ENCODE measurements around the gene MED13L.

MED13L gene

DNA sequence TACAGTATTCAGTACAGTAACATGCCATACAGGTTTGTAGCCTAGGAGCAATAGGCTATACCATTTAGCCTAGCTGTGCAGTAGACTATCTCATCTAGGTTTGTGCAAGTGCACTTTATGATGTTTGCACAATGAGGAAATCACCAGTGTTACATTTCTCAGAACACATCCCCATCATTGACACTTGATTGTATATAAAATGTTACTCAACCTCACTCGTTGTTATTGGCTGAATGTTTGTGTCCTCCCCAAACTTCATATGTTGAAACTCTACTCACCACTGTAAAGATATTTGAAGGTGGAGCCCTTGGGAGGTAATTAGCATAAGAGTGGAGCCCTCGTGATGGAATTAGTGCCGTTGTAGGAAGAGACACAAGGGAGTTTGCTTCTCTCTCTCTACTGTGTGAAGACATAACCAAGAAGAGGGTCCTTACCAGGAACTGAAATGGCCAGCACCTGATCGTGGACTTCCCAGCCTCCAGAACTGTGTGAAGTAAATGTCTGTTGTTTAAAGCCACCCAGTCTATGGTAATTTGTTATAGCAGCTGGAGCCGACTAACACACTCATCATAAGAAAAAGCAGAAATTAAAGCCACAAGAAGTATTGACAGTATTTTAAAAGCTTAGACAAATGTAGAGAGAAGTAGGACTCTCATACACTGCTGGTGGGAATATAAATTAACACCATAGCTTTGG lies 3.2 kb upstream of the MED13L start:
- in situ Hi-C loops (cut with HindIII; ENCODE audit: low sequenced_read_pairs), result loop anchor here (5.0 kb wide), 1 partner anchor 72 kb away; no protein-coding TSS in a partner anchor

DNA sequence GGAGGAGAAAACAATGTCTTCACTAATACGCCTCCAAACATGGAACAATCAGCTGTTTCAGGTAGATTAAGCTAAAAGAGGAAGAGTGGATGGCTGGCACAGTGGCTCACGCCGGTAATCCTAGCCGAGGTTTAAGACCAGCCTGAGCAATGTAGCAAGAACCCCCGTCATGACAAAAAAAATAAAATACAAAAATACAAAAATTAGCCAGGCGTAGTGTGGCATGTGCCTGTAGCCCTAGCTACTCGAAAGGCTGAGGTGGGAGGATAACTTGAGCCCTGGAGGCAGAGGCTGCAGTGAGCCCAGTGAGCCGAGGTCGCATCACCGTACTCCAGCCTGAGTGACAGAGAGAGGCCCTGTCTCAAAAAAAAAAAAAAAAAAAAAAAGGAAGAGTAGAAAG lies 1.2 kb upstream of the MED13L start:
- in situ Hi-C loops (cut with HindIII; ENCODE audit: low sequenced_read_pairs), result no loop called here

DNA sequence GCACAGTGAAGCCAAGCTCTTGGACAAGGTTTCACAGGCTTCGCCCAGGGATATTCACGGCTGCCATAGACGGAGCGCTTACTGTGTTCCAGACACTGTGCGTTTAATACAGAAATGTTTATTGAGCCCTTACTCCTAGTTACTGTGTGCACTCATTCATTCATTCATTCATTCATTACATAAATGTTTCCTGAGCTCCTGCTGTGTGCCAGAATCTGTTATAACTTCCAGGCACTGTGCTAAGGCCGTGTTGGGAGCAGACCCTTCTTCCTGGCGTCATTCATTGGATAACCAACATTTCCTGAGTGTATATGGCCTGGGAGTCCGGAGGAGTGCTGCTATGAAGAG lies 760 bp upstream of the MED13L start:
- in situ Hi-C loops (cut with HindIII; ENCODE audit: low sequenced_read_pairs), result no loop called here

DNA sequence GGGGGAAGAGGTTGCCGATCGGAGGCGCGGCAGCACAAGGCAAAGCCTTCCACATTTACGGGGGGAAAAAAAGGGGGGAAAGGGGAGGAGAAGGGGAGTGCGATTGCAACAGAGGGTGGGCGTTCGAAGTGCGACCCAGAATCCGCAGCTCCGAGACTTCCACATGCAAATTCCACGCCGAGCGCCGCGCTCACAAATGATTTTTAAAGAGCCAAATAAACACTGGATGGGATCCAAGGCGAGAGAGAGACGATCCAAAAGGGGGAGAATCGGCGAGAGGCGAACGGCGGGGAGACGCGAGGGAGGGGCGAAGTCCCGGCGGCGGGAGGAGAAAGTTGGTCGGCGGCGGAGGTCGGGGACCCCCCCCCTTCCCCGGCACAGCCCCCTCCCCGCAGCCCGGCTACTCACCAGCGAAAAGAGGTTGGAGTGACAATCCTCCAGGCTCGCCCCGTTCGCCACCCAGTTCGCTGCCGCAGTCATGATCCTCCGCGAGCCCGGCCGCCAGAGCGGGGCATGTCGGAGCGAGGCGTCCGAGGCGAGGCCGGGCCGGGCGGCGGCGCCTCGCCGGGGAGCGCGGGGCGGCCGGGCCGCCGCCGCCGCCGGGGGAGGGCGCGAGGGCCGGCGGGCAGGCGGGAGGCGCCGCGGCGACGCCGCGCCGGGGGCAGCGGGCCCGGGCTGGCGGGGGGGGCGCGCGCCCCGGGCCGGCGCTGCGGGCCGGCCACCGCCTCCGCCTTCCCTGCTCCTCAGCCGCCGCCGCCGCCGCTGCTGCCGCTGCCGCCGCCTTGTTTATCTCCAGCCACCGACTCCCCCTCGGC lies 634 bp downstream of the MED13L start:
- in situ Hi-C loops (cut with HindIII; ENCODE audit: low sequenced_read_pairs), result no loop called here

DNA sequence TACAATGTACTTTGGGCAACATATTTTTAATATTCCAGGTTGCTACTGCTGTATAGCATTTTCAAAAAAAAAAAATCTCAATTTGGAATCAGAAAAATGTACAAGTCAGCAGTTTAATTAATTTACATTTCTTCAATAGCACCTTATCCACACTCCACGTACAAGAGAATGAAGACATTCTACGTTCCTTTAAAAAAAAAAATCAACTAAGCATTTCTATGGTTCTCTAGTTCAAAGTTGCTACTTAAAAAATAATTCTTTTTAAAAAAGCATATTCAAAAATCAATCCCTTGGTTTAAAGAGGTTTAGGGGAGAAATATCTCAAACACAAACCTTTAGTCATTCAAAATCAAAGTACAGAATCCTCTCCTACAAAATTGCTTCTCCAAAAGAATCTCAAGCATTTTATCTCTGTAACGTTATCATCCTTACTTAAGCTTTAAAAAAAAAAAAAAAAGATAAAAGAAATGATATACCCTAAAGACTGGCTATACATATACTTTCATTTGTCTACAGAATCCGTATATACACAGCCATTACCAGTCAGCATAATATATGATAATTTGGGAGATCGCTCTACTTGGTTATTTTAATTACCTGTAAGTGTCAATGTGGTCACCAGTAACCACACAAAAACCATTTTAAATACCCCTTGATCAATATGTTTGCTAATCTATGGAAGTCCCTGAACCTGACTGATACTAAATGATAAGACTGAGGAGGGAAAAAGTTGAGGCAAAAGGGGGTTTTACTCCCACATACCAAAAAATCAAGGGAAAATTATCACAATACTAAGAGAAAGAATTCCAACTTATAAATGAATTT lies 2.7 kb downstream of the MED13L start:
- in situ Hi-C loops (cut with HindIII; ENCODE audit: low sequenced_read_pairs), result no loop called here

DNA sequence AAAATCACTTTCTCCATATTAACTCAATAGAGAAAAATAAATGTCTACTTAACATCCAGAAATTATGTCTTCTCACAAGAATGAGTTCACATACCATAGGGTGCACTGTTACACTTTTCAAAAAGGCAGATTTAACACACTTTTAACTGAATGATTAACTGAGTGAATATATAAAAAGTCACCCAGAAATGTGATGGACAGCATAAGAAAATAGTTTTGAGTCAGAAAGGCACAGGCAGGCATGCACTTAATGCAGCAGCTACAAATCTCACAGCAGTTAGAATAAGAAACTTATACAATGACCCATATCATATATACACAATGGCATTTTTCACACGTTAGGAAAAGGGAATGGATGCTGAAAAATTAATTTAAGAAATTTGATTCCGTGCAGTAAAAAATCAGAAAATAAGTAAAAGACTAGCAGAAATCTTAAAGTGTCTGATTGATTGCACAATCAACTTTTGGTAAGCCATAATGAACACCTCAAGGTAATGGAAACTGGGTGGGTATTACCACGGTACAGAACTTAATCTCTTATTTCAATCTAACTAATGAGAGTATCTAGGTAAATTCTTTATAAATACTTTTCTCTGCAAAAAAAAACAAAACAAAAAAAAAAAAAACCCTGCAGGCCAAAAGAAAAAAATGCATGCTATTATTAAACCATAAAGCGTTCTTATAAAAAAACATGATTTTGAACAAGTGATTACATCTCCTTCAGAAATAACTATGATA lies 3.5 kb downstream of the MED13L start:
- in situ Hi-C loops (cut with HindIII; ENCODE audit: low sequenced_read_pairs), result no loop called here

DNA sequence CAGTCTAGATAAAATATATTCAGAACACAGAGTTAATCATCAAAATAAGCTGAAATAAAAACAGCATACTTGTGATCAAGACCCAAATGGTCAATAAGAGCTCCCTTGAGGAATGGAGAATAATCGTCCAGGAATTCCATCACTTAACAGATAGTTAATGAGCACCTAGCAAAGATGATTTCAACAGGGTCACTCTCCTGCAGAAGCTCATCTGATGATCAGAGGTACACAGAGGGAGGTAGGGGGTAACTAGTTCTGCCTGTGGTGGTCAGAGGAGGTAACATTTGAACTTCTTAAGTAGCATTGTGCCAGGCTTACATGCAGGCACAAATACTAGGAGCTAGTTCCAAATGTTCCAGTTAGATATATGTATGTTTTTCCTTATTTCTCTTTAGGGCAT lies 9.5 kb downstream of the MED13L start:
- in situ Hi-C loops (cut with HindIII; ENCODE audit: low sequenced_read_pairs), result no loop called here

DNA sequence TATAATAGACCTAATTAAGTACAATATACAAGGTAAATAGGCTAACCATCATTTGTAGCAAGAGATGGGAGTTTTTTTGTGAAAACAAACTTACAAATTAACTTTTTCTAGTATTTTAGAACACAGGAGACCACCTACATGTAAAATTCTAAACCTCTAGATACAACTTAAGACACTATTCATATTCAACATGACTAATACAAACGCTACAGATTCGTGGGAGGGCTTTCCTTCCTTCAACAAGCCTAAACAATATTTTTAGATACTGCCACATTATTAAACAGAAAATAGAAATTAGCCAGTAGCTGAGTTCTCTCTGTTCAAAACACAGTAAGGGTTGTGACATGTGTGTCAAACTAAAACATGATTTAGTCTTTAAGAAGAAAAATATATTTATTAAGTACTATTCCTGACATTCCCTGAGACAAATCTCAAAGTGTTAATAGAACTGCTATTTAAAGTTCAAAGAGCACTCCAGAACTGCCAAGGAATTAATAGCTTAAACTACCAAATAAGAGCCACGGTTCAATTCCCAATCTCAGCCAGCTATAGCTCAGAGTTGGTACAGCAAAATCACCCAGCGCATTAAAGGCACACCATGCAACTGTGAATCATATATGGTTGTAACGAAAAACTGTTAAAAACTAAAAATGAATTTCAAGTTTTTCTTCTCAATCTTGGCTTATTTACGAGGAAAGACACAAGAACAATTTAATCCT lies 10.7 kb downstream of the MED13L start:
- in situ Hi-C loops (cut with HindIII; ENCODE audit: low sequenced_read_pairs), result no loop called here

DNA sequence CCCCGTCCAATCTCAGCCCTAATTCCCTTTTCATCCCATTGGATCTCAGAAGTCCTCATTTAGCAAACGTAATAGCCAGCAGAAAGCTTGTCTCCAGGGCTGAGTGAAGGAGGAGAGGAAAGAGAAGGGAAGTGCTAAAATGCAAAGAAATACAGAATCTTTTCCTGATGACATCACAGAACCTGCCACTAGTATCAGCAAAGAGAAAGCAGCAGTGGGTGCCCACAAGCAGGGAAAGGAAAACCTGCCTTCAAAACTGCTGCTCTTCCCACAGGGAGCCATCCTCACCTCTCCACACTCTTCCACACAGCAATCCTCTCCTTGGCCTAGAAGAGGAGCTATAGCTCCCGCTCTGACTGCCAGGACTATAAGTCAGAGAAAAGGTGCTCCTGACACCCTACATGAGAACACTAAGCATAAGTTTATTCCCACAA lies 11.3 kb downstream of the MED13L start:
- in situ Hi-C loops (cut with HindIII; ENCODE audit: low sequenced_read_pairs), result no loop called here

DNA sequence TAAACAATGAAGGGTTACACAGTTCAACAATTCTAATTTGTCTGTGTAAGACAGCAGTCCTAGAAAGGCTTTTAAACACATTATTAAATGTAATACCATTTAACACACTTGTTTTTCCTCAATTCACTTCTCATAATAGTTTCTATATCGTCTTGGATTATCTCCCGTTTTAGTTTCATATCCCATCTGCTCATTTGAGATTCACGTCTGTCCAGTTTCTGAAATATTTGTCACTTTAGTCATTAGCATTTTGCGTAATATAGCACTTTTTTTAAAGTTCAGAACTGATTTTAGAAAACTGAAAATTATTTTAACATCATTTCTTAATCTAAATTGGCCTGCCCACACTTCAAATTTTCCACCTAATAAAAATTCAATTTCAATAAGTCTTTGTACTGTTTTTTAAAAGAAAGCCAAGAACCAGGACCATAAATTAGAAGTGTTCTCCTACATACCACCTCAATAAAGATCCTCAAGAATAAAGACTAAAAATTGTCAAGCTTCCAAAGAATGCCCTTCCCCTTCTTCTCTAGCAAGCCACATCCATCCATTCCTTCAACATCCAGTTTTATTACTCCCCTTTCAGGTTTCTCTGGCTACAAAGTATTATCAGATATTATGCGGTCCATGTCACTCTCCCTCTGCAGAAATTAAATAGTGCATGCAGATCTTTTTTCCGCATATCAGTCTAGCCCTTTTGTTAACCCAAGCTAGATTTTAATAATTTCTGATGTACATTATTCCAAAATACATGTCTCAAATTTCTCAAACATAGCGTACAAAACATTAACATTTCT lies 11.9 kb downstream of the MED13L start:
- in situ Hi-C loops (cut with HindIII; ENCODE audit: low sequenced_read_pairs), result no loop called here

DNA sequence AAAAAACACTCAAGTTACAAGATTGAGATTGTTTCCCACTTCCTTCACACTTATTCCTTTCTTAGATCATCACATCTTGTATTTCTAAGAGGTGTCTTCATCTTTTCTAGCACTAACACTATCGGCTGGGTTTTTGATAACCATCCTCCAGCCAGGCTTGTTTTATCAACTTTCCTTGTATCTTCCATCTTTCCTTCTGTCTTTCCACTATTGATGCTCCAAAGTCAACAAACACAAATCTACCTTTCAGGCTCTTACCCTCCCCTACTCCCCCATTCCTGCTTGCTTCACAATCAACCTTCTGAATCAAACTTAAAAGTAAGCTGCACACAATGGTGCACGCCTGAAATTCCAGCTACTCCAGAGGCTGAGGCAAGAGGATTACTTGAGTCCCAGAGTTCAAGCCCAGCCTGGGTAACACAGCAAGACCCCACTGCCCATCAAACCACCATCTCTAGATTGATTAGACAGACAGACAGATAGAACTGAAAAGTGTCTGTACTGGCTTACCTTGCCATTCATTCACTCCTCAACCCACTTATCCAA lies 12.9 kb downstream of the MED13L start:
- in situ Hi-C loops (cut with HindIII; ENCODE audit: low sequenced_read_pairs), result no loop called here

DNA sequence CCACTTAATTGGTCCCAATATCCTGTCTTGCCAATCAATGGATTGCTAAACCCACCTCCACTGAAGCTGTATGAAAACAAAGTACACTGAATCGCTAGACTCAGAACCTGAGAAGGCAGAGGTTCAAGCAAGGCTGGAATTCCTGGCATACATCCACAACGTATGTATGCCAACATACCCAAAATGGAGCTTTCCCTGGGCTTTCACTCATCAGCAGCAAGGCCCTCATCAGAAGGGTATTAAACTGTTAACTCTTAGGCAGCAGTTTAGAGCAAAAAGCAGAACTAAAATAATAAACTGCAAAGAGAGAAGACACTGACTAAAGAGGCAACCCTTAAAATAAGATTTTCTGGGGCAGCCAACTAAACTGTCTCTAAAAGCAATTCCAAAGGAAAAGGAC lies 13.6 kb downstream of the MED13L start:
- in situ Hi-C loops (cut with HindIII; ENCODE audit: low sequenced_read_pairs), result no loop called here

DNA sequence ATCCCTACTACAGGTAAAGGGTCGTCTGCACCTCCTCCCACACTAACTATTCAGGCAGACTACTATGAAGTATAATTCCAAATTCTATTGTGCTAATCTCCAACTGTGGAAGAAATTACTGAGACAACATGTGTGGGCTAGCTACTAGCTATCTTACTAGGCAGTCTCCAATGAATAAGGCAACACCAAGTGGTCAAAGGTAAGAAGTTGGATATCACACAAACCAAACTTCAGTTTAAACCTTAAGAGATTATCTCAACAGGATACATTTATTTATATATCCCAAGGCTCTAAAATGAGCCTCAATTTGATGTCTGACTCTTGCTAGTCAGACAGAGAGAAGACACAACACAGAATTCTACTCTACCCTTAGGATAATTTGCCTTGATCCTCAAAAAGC lies 14.1 kb downstream of the MED13L start:
- in situ Hi-C loops (cut with HindIII; ENCODE audit: low sequenced_read_pairs), result no loop called here

DNA sequence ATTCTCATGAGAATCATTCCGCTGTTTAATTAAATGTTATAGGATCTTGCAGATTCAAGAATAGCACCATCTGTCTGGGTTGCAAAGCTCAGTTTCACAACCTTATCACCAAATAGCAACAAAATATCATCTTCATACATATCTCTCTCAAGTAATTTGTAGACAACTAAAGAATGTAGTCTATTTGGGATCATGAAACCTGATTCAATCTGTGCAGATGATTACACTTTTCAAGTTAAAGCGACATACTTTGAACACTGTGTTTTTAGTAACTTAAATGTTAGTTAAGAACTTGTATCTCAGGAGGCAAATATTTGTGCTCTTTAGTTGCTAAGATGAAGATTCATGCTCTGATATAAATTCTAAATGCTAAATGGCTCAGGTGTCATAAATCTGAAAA lies 14.8 kb downstream of the MED13L start:
- in situ Hi-C loops (cut with HindIII; ENCODE audit: low sequenced_read_pairs), result no loop called here

DNA sequence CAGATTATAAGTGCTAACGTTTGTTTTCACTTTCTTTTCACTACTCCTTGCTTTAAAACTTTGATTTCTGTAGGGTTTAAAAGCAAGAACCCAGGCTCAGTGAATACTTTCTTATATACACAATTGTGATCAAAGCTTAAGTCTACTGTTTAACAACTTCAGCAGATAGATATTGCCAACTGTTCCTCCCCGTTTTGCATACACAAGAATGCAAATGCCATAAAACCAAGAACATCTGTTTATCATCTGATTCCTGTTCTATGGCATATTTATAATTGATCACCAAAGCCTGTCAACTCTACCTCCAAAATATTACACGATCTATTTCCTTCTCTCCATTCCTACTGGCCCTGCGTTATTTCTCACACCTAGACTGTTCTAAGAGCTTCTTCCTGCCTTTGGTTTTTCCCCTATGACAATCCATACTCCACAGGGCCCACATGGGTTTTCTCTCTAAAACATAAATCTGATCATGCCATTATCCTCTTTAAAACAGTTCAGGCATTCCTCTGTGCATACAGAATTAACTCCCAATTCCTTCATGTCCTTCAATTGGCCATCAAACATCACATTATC lies 15.9 kb downstream of the MED13L start:
- in situ Hi-C loops (cut with HindIII; ENCODE audit: low sequenced_read_pairs), result no loop called here

DNA sequence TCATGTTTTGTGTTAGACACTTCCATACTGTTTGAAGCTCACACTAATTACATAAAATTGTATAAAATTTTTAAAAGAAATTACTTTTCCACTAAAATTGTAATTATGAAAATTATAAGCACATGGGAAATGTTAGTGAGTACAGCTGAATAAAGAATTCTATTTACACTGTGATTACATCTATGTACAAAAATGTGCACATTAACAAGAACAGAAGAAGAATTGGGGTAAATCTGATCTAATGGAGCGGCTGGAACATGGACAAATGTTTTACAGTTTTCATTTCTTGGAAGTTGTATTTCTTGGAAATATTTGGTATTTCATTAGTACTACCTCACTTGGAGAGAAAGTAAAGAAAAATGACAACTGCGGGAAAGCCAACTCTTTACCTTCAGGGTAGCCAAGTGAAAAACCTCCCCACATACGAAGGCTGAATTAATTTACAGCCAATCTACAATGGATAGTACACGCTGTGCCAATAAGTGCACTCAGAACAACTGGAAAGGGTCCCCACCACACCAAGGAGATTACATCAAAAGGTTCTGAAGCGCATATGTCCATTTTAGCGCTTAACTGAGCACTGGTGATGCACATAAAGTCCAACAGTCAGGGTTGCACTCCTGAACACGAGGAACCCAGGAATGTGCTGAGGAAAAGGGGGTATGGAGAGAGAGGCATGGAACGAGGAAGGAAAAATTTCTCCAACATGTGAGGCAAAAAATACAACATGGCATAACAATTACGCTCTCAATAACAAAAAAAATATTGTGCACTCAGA lies 17.5 kb downstream of the MED13L start:
- in situ Hi-C loops (cut with HindIII; ENCODE audit: low sequenced_read_pairs), result no loop called here

DNA sequence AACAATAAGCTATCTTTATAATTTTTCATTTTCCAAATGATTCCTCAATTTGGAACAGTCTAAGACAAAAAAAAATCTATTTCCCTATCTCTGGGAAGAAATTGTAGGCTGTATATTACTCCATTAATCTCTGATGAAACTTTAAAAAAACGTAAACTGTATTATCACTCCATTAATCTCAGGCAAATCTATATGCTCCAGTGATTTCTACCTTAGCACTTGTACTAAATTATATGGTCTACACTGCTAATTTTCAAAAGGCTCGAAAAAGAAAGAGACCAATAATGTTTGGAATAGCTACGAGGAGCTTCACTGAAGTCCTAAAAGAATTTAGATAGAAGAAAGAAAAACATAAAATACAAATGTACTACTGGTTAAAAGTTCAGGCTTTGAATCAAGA lies 19.7 kb downstream of the MED13L start:
- in situ Hi-C loops (cut with HindIII; ENCODE audit: low sequenced_read_pairs), result no loop called here

DNA sequence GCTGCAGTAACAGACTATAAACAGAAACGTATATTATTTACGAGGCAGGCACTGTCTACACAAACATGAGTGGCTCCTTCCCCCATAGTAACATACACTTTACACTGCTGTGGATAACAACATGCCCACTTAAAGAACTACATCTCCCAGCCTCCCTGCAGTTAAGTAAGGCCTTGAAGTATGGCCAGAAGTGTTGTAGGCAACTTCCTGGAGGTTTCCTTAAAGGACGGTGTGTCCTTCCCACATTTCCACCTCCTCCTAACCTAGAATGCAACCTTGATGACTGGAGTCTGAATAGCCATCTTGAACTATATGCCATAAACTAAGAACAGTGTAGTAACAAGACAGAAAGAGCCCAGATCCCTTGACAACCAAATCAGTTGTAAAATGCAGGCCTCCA lies 20.3 kb downstream of the MED13L start:
- in situ Hi-C loops (cut with HindIII; ENCODE audit: low sequenced_read_pairs), result no loop called here
